DMS153 treated with DMSO at 0.1 percent for 48 hours (cell line): ENCODE data around the gene PHYH.
"Not testable (repeated sequence)": the region's sequence is repeated elsewhere in the genome, so short reads cannot be mapped to it uniquely, and the experiment has no call there.

Experiments used
- DNase-seq: peaks from one replicate; lab custom pipeline; 2025; ENCODE audit not compliant: unreplicated experiment; lab: John Stamatoyannopoulos, UW

PHYH gene

DNA sequence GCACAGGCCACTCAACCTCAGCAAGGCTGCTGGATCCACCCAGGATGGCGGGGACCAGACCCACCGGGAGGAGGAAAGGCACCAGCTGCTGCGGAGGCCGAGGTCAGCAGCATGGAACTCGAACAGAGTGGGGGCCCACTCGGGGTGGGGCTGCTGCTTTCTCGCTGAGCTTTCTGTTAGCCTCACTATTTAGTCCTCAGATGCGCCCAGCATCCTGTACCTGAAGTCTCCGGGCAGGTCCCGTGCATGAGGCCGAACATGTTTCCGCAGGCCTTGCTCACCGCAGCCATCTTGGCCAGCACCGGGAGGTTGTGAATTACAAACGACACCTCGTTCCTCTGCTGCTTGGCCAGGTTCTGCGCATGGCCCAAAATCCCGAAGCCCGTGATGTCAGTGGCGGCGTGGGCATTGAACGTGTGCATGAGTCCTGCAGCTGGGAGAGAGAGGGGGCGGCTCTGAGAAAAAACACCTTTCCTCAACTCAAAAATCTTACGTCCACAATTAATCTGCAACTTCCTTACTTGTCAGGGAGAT is 22.8 kb upstream of the PHYH start:
- no peak for DNase-seq

DNA sequence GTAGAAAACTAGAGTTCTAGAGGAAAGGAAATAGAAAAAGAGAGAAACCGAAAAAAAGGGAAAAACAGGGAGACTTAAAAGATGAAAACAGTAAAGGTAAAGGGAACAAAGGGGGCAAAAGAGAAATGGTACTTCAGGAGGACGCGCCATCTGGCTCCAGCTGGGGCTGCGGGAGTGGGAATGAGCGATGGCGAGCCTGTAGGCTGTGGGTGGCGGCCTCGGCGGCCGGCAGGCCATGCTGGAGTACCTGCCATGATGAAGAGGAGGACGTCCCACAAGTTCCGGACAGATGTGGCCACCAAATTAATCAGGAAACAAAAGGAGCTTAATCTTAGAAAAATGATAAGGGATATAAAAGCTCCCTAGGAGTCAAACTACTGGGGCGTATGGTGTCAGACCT is 21.7 kb upstream of the PHYH start:
- no peak for DNase-seq

- no peak for DNase-seq
Observed at GRCh38 chr10:13319166-13319565, 19.3 kb upstream of the PHYH start.

DNA sequence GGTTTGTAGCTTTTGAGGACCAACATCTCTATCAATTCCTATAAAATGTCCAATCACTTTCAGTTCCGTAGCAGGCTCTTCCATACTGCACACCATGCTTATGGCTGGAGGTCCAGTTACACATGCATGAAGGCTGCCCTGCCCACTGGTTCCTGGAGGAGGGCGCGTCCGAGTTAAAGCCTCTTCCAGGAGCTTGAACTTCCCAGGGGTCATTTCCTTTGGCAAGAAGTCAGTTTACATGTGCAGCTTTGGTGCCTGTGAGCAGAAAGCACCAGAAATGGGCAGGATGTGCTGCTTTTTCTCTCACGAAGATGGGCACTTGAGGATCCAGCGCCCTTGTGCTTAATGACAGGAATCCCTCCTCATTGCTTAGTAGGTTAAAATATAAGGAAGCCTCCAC is 17.6 kb upstream of the PHYH start:
- no peak for DNase-seq

DNA sequence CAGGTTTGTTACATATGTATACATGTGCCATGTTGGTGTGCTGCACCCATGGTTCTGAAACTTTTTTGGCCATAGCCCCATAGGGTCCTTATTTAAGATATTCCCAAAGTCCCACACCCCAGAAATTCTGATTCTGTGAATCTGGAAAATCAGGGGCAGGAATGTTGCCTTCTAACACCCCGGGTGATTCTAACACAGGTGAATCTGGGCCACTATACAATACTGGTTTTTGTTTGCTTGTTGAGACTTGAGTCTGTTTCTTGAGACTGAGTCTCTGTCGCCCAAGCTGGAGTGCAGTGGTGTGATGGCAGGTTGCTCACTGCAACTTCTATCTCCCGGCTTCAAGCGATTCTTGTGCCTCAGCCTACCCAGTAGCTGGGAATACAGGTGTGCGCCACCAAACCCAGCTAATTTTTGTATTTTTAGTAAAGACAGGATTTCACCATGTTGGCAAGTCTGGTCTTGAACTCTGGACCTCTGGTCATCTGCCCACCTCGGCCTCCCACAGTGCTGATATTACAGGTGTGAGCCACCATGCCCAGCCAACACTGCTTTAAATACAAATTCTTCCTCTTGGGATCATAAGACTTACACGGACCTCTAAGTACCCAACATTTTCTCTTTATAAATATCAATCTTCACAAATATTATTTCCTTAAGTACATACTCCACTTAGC is 16.9 kb upstream of the PHYH start:
- no peak for DNase-seq

DNA sequence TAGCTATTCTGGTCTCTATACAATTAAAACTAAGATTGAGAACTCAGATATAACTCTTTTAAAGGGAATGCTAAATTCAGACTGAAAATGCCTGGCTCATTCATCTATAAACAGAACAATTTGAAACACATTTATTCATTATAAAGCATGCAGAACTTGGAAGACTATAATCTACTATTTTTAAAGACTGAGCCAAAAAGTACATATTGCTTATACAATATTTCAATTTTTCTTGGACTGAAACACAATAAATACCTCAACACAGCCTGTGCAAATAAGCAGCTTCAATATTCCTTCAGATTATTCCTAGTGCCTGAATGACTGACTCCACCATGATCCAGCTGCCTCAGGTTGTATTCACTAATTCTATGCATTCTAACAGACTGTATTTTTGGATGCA is 15.5 kb upstream of the PHYH start:
- no peak for DNase-seq

GRCh38 chr10:13311177-13311575 is 11.3 kb upstream of the PHYH start:
- DNase-seq: no peak

DNA sequence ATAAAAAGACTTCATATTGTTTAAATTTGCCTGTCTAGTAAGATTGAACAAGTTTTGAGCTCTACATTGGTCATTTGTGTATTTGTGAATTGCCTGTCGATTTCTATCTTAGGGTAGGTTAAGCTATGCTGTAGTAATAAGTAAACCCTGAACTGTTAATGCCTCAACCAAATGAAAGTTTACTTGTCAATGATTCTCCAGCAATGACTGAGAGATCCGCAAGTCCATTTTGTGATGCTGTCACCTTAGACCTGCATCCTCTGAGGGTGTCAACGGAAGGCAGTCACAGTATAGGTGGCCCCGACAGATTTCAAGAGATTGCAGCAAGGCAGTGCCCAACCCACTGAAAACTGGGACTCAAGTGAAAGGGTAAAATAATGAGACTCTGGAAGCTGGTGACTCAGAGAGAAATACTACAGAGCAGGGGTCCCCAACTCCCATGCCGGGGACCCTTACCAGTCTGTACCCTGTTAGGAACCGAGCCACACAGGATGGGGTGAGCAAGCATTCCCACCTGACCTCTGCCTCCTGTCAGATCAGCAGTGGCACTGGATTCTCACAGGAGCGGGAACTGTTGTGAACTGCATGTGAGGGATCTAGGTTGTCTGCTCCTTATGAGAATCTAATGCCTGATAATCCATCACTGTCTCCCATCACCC is 10.8 kb upstream of the PHYH start:
- DNase-seq: no peak

- DNase-seq: no peak
Observed at GRCh38 chr10:13309792-13310191, 9.9 kb upstream of the PHYH start.

DNA sequence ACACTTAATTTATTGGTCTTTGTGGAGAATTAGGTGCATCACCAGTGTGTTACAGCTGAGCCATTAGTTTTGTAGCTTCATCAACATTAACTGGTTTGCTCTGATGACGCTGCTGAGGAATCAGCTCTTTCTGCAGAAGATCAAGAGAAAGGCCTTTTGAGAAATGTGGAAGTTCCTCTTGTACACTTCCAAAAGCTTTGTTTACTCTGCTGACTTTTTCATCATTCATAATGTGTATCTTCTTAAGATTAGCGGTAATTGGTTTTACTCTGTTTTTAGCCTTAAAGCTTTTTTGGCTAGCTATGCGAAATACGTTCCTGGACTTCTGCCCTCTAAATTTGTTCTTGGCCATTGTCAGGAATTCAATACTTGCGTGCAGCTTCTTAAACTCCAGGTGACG is 8.2 kb upstream of the PHYH start:
- no peak for DNase-seq

DNA sequence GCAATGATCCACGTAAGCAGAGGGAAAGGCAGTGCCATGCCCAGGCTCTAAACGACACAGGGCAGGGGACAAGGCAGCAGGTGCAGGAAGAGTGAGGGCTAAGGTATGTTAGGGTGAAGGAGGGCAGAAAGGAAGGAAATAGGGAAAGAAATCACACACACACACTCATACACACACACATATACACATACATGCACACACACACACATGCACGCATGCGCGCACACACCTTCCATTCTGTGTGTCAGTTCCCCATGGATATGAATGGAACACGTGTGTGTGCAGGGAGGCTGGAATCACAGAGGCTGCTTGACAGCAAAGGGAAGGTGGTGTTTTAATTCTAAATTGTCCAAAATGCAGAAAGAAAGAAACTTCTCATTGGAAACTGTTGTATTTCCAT is 6.2 kb upstream of the PHYH start:
- DNase-seq: no peak

GRCh38 chr10:13302821-13303555 is 3.1 kb upstream of the PHYH start:
- DNase-seq: no peak

GRCh38 chr10:13298748-13299436 is 972 bp downstream of the PHYH start:
- no peak for DNase-seq

DNA sequence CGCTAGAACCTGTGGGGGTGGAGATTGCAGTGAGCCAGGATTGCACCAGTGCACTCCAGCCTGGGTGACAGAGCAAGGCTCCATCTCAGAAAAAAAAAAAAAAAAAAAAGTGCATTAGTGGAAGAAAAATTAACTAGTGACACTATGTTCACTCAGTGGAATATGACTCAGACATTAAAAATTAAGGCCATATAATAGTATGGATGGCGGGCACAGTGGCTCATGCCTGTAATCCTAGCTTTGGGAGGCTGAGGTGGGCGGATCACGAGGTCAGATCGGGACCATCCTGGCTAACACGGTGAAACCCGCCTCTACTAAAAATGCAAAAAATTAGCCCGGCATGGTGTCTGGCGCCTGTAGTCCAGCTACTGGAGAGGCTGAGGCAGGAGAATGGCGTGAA is 3.4 kb downstream of the PHYH start:
- no peak for DNase-seq

- no peak for DNase-seq
Observed at GRCh38 chr10:13294784-13295183, 5.1 kb downstream of the PHYH start.

DNA sequence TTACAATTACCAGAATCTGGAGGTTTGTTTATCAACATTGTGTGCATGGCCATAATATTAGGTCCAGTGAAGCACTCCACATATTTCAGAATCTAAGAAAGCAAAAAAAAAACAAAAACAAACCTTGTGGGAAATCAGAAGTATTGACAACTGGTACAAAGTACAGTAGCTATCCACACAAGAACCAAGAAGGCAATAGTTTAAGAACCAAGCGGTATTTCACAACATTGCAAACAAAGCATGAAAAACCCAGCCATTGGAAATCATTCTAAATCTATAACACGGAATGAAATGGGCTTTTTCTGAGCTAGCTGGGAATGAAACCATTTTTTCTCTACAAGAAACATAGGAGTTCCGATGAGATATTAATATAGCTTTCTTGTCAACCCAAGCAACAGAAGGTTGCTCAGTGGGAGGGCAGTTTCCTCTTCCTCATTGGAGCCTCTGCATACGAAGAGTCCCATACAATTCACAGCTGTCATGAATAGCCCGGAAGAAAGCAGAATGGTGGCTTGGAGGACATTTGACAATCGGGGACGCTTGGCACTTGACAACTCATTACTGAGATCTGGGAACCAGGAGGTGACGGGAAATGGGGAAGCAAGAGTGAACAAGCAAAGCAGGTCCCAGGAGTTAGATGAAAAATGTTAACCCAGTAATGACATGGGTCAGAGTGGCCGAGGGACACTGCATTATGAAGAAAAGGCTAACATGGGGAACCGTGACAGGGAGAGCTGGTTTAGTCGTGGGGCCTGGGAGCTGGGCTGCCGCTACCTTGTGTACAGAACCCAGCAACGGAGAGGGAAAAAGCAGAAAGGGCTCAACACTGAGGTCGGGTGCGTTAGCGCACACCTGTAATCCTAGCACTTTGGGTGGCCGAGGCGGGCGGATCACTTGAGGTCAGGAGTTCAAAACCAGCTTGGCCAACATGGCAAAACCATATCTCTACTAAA is 7.8 kb downstream of the PHYH start:
- no peak for DNase-seq

- DNase-seq: no peak
Observed at GRCh38 chr10:13291061-13291460, 8.8 kb downstream of the PHYH start.

- DNase-seq: no peak
Observed at GRCh38 chr10:13284050-13284449, 15.8 kb downstream of the PHYH start.

GRCh38 chr10:13282348-13282747 is 17.5 kb downstream of the PHYH start:
- not testable (repeated sequence) for DNase-seq

GRCh38 chr10:13276749-13277365 is 23.0 kb downstream of the PHYH start:
- no peak for DNase-seq
